Astrocyte of the cerebellum (primary cell): Measurements from ENCODE around the gene CORO7.

Source experiments
- DNase-seq: peaks from one replicate; pipeline ENCODE4 v3.0.0-alpha.2; 2011; ENCODE audit warnings: low read depth
- H3K4me3 ChIP-seq: 2 replicates; pipeline ENCODE4 v1.5.1; 2011; ENCODE audit warnings: mild to moderate bottlenecking, low read depth, low read length, moderate library complexity
- CTCF ChIP-seq: IDR thresholded peaks from 2 replicates; pipeline ENCODE4 v1.5.1; 2012; ENCODE audit warnings: low read length, low read depth, moderate library complexity, mild to moderate bottlenecking; ENCODE audit errors: missing control alignments
- in situ Hi-C: cut with HindIII; loops from 2 replicates; pipeline ENCODE4 v1.10.0; 2017; ENCODE audit warnings: low sequenced_read_pairs

CORO7 gene

GRCh38 chr16:4370570-4371356 lies 45.6 kb downstream of the CORO7 start:
- DNase-seq = peak; percentile 59
- H3K4me3 ChIP-seq = no peak overlapping the region
- TF ChIP-seq CTCF = no peak
- in situ Hi-C loops = no loop called here

DNA sequence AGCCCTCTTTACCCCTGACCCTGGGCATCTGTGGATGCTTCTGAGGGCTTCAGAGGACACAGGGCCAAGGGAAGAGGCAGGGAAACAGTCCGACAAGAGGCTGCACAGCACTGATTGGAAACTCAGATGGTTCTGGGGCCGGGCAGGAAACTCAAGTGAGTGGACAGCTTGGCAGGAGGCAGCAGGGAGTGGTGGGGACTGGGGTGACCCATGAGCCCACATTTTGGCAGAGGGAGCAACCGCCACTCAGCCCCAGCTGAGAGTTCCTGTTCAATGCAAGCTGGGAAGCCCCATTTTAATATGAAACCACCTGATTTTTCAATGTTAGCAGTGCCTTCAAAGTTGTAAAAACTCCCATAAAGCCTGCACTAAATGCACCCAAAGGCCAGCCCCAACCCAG lies 46.2 kb downstream of the CORO7 start:
- in situ Hi-C loops = no loop called here
- no peak overlapping the region for H3K4me3 ChIP-seq
- TF ChIP-seq CTCF = no peak
- no peak for DNase-seq

- in situ Hi-C loops = no loop called here
- no peak overlapping the region for H3K4me3 ChIP-seq
- no peak for DNase-seq
- TF ChIP-seq CTCF = no peak
Measured at GRCh38 chr16:4369007-4369733, 47.2 kb downstream of the CORO7 start.

DNA sequence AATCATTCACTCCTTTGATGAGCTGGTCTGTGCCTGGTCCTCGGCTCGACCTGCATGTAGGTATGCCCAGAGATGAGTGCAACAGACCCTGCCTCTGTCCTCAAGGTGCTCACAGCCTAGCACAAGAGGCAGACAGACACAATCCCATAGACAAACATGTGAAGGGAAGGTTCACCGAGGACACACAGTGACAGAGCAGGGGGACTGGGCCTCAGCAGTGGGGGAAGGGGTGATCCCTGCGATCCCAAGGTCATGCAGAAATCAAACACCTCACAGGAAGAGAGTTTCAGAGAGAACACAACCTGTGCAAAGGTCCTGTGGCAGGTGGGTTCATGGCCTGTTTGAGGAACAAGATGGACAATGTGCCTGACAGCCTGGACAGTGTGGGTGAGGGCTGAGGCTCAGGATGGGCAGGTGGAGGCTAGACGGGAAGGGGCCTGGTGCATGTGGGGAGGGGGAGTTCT lies 49.0 kb downstream of the CORO7 start:
- H3K4me3 ChIP-seq = no peak overlapping the region
- no peak for DNase-seq
- in situ Hi-C loops = no loop called here
- TF ChIP-seq CTCF = no peak

GRCh38 chr16:4366016-4366415 lies 50.4 kb downstream of the CORO7 start:
- in situ Hi-C loops = no loop called here
- DNase-seq = no peak
- TF ChIP-seq CTCF = no peak
- no peak overlapping the region for H3K4me3 ChIP-seq

GRCh38 chr16:4365615-4366014 lies 50.8 kb downstream of the CORO7 start:
- no peak for DNase-seq
- H3K4me3 ChIP-seq = no peak overlapping the region
- TF ChIP-seq CTCF = no peak
- in situ Hi-C loops = no loop called here
